GM23248 (cell line): ENCODE measurements around the gene GOLGA8S. TPM values are rescaled to one million over a fixed set of nuclear protein-coding genes. Genes with fewer than 3 reads are reported as not detected.
"Not testable (repeated sequence)": the region's sequence is repeated elsewhere in the genome, so short reads cannot be mapped to it uniquely, and the experiment has no call there.

Experiments
- DNase-seq: peaks from one replicate; pipeline ENCODE4 v3.0.0-alpha.2; 2015
- H2AFZ ChIP-seq: fragments of 200-600 bp; sonication (generic); 2 replicates; pipeline ENCODE4 v1.6.1; 2016; ENCODE audit warnings: antibody characterized with exemption
- H3F3A ChIP-seq: fragments of 200-600 bp; sonication (generic); 2 replicates; pipeline ENCODE4 v1.6.1; 2016; ENCODE audit warnings: mild to moderate bottlenecking, antibody characterized with exemption, mixed run types; ENCODE audit not compliant: insufficient read depth
- H3K27ac ChIP-seq: fragments of 200-600 bp; sonication (generic); 2 replicates; pipeline ENCODE4 v1.5.1; 2016; ENCODE audit warnings: mild to moderate bottlenecking
- H3K27me3 ChIP-seq: fragments of 200-600 bp; sonication (generic); replicated peaks from 2 replicates; pipeline ENCODE4 v1.6.1; 2016; ENCODE audit warnings: mild to moderate bottlenecking; ENCODE audit not compliant: insufficient read depth
- H3K36me3 ChIP-seq: fragments of 200-600 bp; sonication (generic); 2 replicates; pipeline ENCODE4 v1.6.1; 2016; ENCODE audit warnings: low read depth, mild to moderate bottlenecking
- H3K4me1 ChIP-seq: fragments of 200-600 bp; sonication (generic); 2 replicates; pipeline ENCODE4 v1.6.1; 2016; ENCODE audit warnings: mild to moderate bottlenecking; ENCODE audit not compliant: insufficient read depth
- H3K4me2 ChIP-seq: fragments of 200-600 bp; sonication (generic); one replicate; pipeline ENCODE4 v1.6.1; 2016; ENCODE audit warnings: mild to moderate bottlenecking; ENCODE audit not compliant: unreplicated experiment
- H3K4me3 ChIP-seq: fragments of 200-600 bp; sonication (generic); 2 replicates; pipeline ENCODE4 v1.5.1; 2016; ENCODE audit warnings: mild to moderate bottlenecking
- H3K79me2 ChIP-seq: fragments of 200-600 bp; sonication (generic); 2 replicates; pipeline ENCODE4 v1.6.1; 2016; ENCODE audit warnings: mild to moderate bottlenecking; ENCODE audit not compliant: insufficient read depth
- H3K9ac ChIP-seq: fragments of 200-600 bp; sonication (generic); 2 replicates; pipeline ENCODE4 v1.6.1; 2016; ENCODE audit warnings: mild to moderate bottlenecking
- H3K9me2 ChIP-seq: fragments of 200-600 bp; sonication (generic); 2 replicates; pipeline ENCODE4 v1.6.1; 2016; ENCODE audit warnings: mixed run types, mild to moderate bottlenecking, moderate library complexity; ENCODE audit not compliant: insufficient read depth
- H3K9me3 ChIP-seq: fragments of 200-600 bp; sonication (generic); one replicate; pipeline ENCODE4 v1.6.1; 2017; ENCODE audit warnings: low read depth
- H4K20me1 ChIP-seq: fragments of 200-600 bp; sonication (generic); 2 replicates; pipeline ENCODE4 v1.6.0; 2016; ENCODE audit not compliant: insufficient read depth
- EZH2 ChIP-seq: fragments of 200-600 bp; sonication (generic); IDR thresholded peaks from 2 replicates; pipeline ENCODE4 v1.6.1; 2018; ENCODE audit warnings: antibody characterized with exemption, mild to moderate bottlenecking; ENCODE audit not compliant: insufficient read depth, poor library complexity, severe bottlenecking
- EZH2phosphoT487 ChIP-seq: fragments of 200-600 bp; sonication (generic); IDR thresholded peaks from 2 replicates; pipeline ENCODE4 v1.6.1; 2018; ENCODE audit warnings: antibody characterized with exemption, moderate library complexity, mild to moderate bottlenecking, low read depth; ENCODE audit not compliant: insufficient read depth
- WGBS, 2 experiments: methylation state at CpG; one replicate each; pipeline ENCODE4 v1.1.6; 2015 to 2017; ENCODE audit warnings: low lambda C conversion rate in 2 of 2, low coverage in 1 of 2; ENCODE audit errors: missing lambda C conversion rate in 2 of 2; 5-methylcytosine and 5-hydroxymethylcytosine counted together
- in situ Hi-C: fragments of 300-500 bp; cut with MboI; formaldehyde crosslinking; loops from 2 replicates; pipeline ENCODE4 v1.15.0; 2020
- polyA plus RNA-seq: library from polyadenylated mRNA; unstranded; fragments of >200 nt; fragmentation: Nextera tagmentation; extraction: Ambion mirVana; gene quantifications from 2 replicates; pipeline ENCODE4 v1.2.1, GENCODE V29; 2016
- total RNA-seq: library from RNA; depleted of rRNA; stranded (reverse); fragments of >200 nt; shearing (Covaris generic); gene quantifications from 2 replicates; pipeline ENCODE4 v1.2.3, GENCODE V29; 2014

The GOLGA8S gene
- total and polyA plus RNA-seq, 2 experiments from 2014 or later = 0.11 TPM; not detected in 1

DNA sequence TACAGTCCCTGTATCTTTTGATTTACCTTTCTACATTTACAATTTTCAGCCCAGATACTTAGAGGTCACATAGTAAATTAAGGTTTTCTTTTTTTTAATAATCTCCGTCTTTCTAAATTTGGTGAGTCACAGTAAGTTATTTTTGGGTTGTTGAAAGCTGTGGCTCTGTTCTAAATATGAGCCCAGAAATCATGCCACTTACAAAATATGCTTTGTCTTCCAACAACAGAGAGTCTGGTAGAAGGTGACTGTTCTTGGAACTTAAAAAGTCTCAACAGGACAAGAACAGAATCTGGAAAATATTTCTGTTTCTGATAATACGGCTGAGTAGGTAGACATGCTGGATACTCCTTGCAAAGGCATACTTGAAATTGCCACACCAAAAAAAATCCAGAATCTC lies 16.0 kb downstream of the GOLGA8S start:
- Histone ChIP-seq H3K79me2 (no peaks in the 10 kb centered on the region), H3K9ac (no peak overlapping the region), H3K4me1 (no peaks in the 10 kb centered on the region), H3K9me3 (no peaks in the 10 kb centered on the region), H3K9me2 (no peaks in the 10 kb centered on the region), H3K27ac (no peak overlapping the region), H3K4me3 (no peak overlapping the region), H3F3A (no peaks in the 10 kb centered on the region), H3K4me2 (no peak overlapping the region), H3K36me3 (no peaks in the 10 kb centered on the region), H4K20me1 (no peaks in the 10 kb centered on the region), H2AFZ (no peak overlapping the region), H3K27me3 (0 out of 2 replicates have a peak, but pooled peaks cover 5% of the 10 kb centered on the region)
- TF ChIP-seq EZH2phosphoT487 = no peak
- no peak for TF ChIP-seq EZH2
- 15 to 20% methylated on average over 2 of the region's 2 CpGs for WGBS, 2 experiments
- in situ Hi-C loops = no loop called here
- no peak for DNase-seq

DNA sequence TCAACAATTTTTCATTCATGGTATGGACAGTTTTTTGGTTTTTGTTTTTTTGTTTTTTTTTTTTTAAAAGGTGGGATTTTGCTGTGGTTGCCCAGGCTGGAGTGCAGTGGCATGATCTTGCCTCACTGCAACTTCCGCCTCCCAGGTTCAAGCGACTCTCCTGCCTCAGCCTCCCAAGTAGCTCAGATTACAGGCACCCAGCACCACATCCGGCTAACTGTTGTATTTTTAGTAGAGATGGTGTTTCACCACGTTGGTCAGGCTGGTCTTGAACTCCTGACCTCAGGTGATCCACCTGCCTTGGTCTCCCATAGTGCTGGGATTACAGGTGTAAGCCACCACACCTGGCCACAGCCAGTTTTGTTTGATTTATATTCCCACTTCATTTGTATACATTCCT lies 16.6 kb downstream of the GOLGA8S start:
- H3K9ac ChIP-seq, H4K20me1 ChIP-seq, DNase-seq, H3K4me3 ChIP-seq, H3K9me3 ChIP-seq, H3K27me3 ChIP-seq, H3K4me2 ChIP-seq, H3K79me2 ChIP-seq, H2AFZ ChIP-seq, in situ Hi-C loops, H3K27ac ChIP-seq, H3K36me3 ChIP-seq, H3F3A ChIP-seq, H3K9me2 ChIP-seq, H3K4me1 ChIP-seq: not testable (repeated sequence)
- WGBS, 2 experiments = 44 to 46% methylated on average over 4 of the region's 4 CpGs

DNA sequence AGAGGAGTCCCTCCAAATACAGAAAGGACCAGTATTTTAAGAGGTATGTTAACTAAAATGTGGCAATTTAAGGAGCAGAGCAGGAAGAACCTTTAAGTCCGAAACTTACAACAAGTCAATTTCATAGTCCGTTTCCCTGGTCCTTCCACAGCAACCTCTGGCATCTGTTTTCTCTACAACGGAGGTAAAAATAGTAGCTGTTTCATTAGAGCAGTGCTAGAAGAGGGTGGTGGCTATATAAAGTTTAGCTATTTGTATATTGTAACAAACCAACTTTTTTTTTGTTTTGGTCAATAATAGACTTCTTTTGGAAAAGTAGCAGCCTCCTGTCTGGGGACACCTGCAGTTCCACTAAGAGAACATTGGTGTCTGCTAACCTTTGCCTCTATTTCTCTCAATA lies 17.3 kb downstream of the GOLGA8S start:
- H3K4me3 ChIP-seq, H3K36me3 ChIP-seq, H3K4me2 ChIP-seq, DNase-seq, H4K20me1 ChIP-seq, H3K4me1 ChIP-seq, H2AFZ ChIP-seq, H3K27me3 ChIP-seq, H3K9ac ChIP-seq, H3K9me2 ChIP-seq, H3K79me2 ChIP-seq, H3K9me3 ChIP-seq, H3F3A ChIP-seq, H3K27ac ChIP-seq, in situ Hi-C loops: not testable (repeated sequence)
- WGBS, 2 experiments = 29 to 31% methylated on average over 3 of the region's 3 CpGs

DNA sequence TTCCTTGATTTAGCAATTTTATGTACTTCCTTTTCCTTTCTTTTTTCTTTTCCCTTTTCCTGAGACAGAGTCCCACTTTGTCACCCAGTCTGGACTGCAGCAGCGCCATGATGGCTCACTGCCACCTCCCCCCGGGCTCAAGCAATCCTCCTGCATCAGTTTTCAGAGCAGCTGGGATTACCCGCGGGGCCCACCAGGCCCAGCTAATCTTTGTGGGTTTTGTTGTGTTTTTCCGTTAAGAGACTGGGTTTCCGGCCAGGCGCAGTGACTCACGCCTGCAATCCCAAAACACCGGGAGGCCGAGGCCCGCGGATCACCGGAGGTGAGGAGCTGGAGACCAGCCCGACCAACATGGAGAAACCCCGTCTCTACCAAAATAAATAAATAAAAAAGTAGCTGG lies 17.7 kb downstream of the GOLGA8S start:
- H3K4me1 ChIP-seq = no peaks in the 10 kb centered on the region
- no peak for TF ChIP-seq EZH2phosphoT487
- no peak for TF ChIP-seq EZH2
- H3K9me2 ChIP-seq = no peaks in the 10 kb centered on the region
- in situ Hi-C loops = no loop called here
- no peak overlapping the region for H3K4me2 ChIP-seq
- no peaks in the 10 kb centered on the region for H3K9me3 ChIP-seq
- H3K36me3 ChIP-seq = no peaks in the 10 kb centered on the region
- H4K20me1 ChIP-seq = no peaks in the 10 kb centered on the region
- no peak overlapping the region for H3K9ac ChIP-seq
- H3F3A ChIP-seq = no peaks in the 10 kb centered on the region
- H3K79me2 ChIP-seq = no peaks in the 10 kb centered on the region
- 71 to 76% methylated on average over 15 of the region's 15 CpGs for WGBS, 2 experiments
- H2AFZ ChIP-seq = no peak overlapping the region
- no peak for DNase-seq
- no peak overlapping the region for H3K27ac ChIP-seq
- H3K27me3 ChIP-seq = 0 out of 2 replicates have a peak, but pooled peaks cover 5% of the 10 kb centered on the region
- H3K4me3 ChIP-seq = no peak overlapping the region

DNA sequence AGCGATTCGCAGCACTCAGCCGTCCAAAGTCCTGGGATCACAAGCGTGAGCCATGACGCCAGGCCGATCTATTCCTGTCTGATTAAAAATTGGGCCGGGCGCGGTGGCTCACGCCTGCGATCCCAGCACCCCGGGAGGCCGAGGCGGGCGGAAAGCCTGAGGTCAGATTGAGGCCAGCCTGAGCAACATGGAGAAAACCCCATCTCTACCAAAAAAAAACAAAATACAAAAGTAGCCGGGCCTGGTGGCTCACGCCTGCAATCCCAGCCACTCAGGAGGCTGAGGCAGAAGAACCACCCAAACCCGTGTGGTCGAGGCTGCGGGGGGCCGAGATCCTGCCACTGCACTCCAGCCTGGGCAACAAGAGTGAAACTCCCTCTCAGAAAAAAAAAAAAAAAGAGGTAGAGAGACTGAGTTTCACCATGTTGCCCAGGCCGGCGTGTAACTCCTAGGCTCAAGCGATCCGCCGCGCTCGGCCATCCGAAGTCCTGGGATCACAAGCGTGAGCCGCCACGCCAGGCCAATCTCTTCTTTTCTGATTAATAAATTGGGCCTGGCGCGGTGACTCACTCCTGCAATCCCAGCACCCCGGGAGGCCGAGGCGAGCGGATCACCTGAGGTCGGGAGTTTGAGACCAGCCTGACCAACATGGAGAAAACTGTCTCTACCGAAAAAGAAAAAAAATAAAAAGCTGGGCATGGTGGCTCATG lies 18.5 kb downstream of the GOLGA8S start:
- WGBS, 2 experiments = 88 to 89% methylated on average over 37 to 40 of the region's 40 CpGs

DNA sequence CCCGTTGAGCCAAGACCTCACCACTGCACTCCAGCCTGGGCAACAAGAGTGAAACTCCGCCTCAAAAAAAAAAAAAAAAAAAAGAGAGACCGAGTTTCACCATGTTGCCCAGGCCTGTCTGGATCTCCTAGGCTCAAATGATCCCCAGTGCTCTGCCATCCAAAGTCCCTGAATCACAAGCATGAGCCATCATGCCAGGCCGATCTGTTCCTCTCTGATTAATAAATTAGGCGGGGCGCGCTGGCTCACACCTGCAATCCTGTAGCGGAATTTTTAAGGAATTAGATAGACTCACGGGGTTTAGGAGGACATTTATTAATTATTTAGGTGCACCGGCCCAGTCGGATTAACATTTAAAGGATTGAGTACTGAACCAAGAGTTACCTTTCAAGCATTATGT lies 19.7 kb downstream of the GOLGA8S start:
- DNase-seq, H2AFZ ChIP-seq, in situ Hi-C loops, H3K36me3 ChIP-seq, H3K9ac ChIP-seq, H4K20me1 ChIP-seq, H3K79me2 ChIP-seq, H3K9me2 ChIP-seq, H3K4me2 ChIP-seq, H3F3A ChIP-seq, H3K4me1 ChIP-seq, H3K27me3 ChIP-seq, H3K9me3 ChIP-seq, H3K4me3 ChIP-seq, H3K27ac ChIP-seq: not testable (repeated sequence)
- WGBS, 2 experiments = 84% methylated on average over 11 of the region's 11 CpGs

More for the DNA sequence above, 18.5 kb downstream of the GOLGA8S start:
- H2AFZ ChIP-seq, H3K79me2 ChIP-seq, in situ Hi-C loops, DNase-seq, H3K4me1 ChIP-seq, H3K27me3 ChIP-seq, H3K4me2 ChIP-seq, H3K36me3 ChIP-seq, H3F3A ChIP-seq, H4K20me1 ChIP-seq, H3K27ac ChIP-seq, H3K9ac ChIP-seq, H3K4me3 ChIP-seq, H3K9me3 ChIP-seq, H3K9me2 ChIP-seq: not testable (repeated sequence)

DNA sequence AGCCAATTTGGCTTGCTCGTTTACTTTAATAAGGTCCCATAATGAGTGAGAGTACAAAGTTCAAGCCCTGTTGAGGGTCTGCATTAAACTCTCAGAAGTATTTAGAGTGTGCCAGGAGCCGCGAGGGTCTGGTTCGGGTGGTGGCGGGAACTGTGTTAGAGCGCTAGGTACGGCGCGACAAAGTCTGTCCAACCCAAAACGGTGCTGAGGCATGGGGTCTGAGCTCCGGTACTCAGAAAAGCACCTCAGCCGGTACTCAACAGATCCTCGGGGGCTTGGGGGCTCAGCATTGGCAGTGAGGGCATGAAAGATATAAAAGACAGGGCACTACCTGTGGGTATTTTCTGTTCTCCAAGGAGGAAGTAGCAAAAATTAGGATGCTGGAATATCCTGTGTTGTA lies 24.4 kb downstream of the GOLGA8S start:
- H3K9ac ChIP-seq, H3K27me3 ChIP-seq, H2AFZ ChIP-seq, H3K9me3 ChIP-seq, DNase-seq, H3K4me1 ChIP-seq, H4K20me1 ChIP-seq, H3K79me2 ChIP-seq, H3F3A ChIP-seq, H3K36me3 ChIP-seq, in situ Hi-C loops, H3K4me2 ChIP-seq, H3K27ac ChIP-seq, H3K4me3 ChIP-seq, H3K9me2 ChIP-seq: not testable (repeated sequence)
- WGBS, 2 experiments = 72 to 76% methylated on average over 12 to 13 of the region's 13 CpGs
